Measurements from ENCODE around the gene ATP5PB.

Gene ATP5PB

GRCh38 chr1:111446546-111446945 is 2.7 kb upstream of the ATP5PB start:
- TF ChIP-seq PATZ1 (CRISPR knock-in tag; IDR thresholded peaks at IDR 0.05; ENCODE audit: borderline replicate concordance) (no peak), ISL1 (CRISPR knock-in tag; IDR thresholded peaks at IDR 0.05) (no peak), PPARA (CRISPR knock-in tag; IDR thresholded peaks at IDR 0.05; ENCODE audit: borderline replicate concordance) (no peak), TOX (CRISPR knock-in tag; IDR thresholded peaks at IDR 0.05; ENCODE audit: borderline replicate concordance) (no peak), POU6F1 (CRISPR knock-in tag; IDR thresholded peaks at IDR 0.05; ENCODE audit: borderline replicate concordance, low read depth) (no peak), ZNF565 (CRISPR knock-in tag; conservative IDR thresholded peaks at IDR 0.05; ENCODE audit: low read depth) (no peak), ZFP30 (CRISPR knock-in tag; IDR thresholded peaks at IDR 0.05) (no peak), CSRNP3 (CRISPR knock-in tag; IDR thresholded peaks at IDR 0.05) (no peak), ZNF70 (CRISPR knock-in tag; IDR thresholded peaks at IDR 0.05) (no peak), BACH2 (CRISPR knock-in tag; IDR thresholded peaks at IDR 0.05; ENCODE audit: borderline replicate concordance) (no peak), GLIS3 (CRISPR knock-in tag; IDR thresholded peaks at IDR 0.05) (no peak), ZFP3 (CRISPR knock-in tag; IDR thresholded peaks at IDR 0.05) (no peak), ESRRG (CRISPR knock-in tag; IDR thresholded peaks at IDR 0.05) (no peak), ZNF8 (CRISPR knock-in tag; IDR thresholded peaks at IDR 0.05) (no peak), ARNTL (CRISPR knock-in tag; IDR thresholded peaks at IDR 0.05; ENCODE audit: borderline replicate concordance, low read depth) (no peak), OSR1 (CRISPR knock-in tag; IDR thresholded peaks at IDR 0.05) (no peak), CSDC2 (CRISPR knock-in tag; IDR thresholded peaks at IDR 0.05) (no peak)
- TF ChIP-seq, protein P1, sequence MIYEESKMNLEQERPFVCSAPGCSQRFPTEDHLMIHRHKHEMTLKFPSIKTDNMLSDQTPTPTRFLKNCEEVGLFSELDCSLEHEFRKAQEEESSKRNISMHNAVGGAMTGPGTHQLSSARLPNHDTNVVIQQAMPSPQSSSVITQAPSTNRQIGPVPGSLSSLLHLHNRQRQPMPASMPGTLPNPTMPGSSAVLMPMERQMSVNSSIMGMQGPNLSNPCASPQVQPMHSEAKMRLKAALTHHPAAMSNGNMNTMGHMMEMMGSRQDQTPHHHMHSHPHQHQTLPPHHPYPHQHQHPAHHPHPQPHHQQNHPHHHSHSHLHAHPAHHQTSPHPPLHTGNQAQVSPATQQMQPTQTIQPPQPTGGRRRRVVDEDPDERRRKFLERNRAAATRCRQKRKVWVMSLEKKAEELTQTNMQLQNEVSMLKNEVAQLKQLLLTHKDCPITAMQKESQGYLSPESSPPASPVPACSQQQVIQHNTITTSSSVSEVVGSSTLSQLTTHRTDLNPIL (CRISPR knock-in tag; IDR thresholded peaks at IDR 0.05; ENCODE audit: low read depth) = no peak
- ATAC-seq = no peak

GRCh38 chr1:111446967-111447892 is 2.0 kb upstream of the ATP5PB start:
- TF ChIP-seq POU6F1 (CRISPR knock-in tag; IDR thresholded peaks at IDR 0.05; ENCODE audit: borderline replicate concordance, low read depth) = no peak
- TF ChIP-seq, protein P1 (CRISPR knock-in tag; IDR thresholded peaks at IDR 0.05; ENCODE audit: low read depth) = no peak
- TF ChIP-seq ZFP3 (CRISPR knock-in tag; IDR thresholded peaks at IDR 0.05) = no peak
- TF ChIP-seq GLIS3 (CRISPR knock-in tag; IDR thresholded peaks at IDR 0.05) = no peak
- no peak for TF ChIP-seq OSR1 (CRISPR knock-in tag; IDR thresholded peaks at IDR 0.05)
- no peak for TF ChIP-seq ZFP30 (CRISPR knock-in tag; IDR thresholded peaks at IDR 0.05)
- no peak for TF ChIP-seq TOX (CRISPR knock-in tag; IDR thresholded peaks at IDR 0.05; ENCODE audit: borderline replicate concordance)
- TF ChIP-seq ZNF8 (CRISPR knock-in tag; IDR thresholded peaks at IDR 0.05) = no peak
- no peak for TF ChIP-seq ZC3H10 (CRISPR knock-in tag; IDR thresholded peaks at IDR 0.05)
- TF ChIP-seq PATZ1 (CRISPR knock-in tag; IDR thresholded peaks at IDR 0.05; ENCODE audit: borderline replicate concordance) = no peak
- ATAC-seq = no peak
